ENCODE measurements around the gene RNF26.

RNF26 gene

DNA sequence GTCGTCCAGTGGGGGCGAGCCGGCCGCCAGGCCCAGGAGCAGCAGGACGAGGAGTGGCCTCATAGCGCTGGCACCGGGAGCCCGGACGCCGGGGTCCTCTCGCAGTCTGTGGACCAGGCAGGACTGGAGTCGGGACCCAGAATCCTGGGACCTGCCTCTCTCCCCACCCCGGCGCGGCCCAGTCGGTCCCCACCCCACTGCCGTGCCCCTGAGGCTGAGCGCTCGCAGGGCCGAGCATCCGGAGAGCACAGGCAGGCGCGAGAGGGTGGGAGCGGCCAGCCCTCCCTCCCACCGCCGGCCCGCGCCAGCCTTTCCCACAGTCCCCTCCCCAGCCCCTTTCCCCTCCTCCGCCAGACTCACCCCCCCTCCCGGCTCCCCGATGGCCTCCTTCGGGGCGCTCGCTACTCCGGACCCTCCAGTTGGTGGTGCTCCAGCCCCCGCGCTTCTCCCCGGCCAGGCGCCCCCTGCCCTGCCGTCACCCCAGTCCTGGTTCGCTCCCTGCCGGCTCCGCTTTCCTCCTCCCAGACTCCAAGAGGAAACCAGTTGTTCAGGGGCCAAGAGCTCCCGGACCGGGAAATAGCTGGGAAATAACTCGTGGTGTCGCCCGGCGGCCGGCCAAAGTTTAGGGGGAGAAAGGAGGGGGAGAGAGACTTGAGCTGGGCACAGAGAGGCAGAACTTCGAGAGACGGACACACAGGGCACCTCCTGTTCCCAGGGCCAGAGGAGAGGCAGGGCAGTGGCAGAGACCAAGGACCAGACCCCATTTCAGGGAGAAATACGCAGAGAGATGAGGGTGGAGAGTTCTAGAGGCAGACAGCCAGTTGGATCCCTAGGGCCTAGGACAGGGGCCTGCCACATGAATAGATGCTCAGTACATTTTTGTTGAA is 6.3 kb downstream of the RNF26 start, which contains the start of gene C1QTNF5:
C1QTNF5 (minus strand) TSS at position 549 of the 887 bp plus-strand sequence; CDS start at position 63, 486 bp downstream.
- H3K4me3 ChIP-seq (ENCODE audit: low read length) = peak within 1 kb of the TSS; percentile 71
- DNase-seq (ENCODE audit: low read depth) = peak; percentile 84
- TF ChIP-seq, protein P1, sequence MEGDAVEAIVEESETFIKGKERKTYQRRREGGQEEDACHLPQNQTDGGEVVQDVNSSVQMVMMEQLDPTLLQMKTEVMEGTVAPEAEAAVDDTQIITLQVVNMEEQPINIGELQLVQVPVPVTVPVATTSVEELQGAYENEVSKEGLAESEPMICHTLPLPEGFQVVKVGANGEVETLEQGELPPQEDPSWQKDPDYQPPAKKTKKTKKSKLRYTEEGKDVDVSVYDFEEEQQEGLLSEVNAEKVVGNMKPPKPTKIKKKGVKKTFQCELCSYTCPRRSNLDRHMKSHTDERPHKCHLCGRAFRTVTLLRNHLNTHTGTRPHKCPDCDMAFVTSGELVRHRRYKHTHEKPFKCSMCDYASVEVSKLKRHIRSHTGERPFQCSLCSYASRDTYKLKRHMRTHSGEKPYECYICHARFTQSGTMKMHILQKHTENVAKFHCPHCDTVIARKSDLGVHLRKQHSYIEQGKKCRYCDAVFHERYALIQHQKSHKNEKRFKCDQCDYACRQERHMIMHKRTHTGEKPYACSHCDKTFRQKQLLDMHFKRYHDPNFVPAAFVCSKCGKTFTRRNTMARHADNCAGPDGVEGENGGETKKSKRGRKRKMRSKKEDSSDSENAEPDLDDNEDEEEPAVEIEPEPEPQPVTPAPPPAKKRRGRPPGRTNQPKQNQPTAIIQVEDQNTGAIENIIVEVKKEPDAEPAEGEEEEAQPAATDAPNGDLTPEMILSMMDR (conservative IDR thresholded peaks at IDR 0.05; ENCODE audit: low read length) = no peak; the same call in 1 of the 2 replicates

DNA sequence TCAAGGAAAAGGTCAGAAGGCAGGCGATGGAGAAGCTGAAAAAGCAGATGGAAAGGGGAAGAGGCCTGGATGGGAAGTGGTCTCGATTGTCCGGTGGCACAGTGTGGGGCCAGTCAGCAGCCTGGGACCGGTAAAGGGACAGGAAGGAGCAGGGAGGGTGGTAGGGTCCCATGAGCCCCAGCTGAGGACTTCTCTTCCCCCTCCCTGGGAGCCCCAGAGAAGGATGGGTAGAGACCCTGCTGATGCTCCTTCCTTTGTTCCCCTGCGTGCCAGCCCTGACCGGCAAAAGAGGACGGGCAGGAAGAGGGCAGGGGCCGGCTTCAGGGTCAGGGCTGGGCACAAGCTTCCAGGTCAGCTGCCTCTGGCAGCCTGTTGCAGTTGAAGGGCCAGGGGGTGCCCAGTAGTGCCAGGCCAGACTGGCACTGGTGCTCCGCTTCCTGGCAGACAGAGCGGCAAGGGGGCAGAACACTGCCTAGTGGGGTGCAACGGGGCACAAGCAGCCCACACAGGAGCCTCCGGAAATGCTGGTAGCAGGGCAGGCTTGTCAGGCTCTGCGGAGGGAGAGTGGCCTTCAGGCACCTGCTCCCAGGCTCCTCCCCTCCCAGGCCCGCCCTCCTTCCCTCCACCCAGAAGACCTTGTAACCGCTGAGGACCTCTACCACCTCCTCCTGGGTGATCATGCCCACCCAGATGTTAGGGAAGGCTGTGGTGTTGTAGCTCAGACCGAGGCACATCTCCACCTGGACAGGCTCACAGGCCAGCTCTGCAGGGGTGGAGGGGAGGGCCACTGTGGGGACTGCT is 7.1 kb downstream of the RNF26 start:
- peak overlapping the region; percentile 71 for H3K4me3 ChIP-seq (ENCODE audit: low read length)
- TF ChIP-seq, protein P1 (conservative IDR thresholded peaks at IDR 0.05; ENCODE audit: low read length) = no peak

DNA sequence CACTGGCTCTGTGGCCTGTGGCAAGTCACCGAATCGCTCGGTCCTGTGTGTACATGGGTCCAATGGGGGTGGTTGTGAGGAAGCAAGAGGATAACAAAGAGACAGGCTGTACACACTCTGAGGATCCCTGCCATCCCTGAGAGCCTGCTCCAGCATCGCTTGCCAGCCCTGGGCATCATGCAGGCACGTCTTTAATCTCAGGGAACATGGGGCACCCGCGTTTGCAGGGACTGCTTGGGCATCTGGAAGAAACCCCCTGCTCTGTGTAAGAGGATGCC is 7.6 kb downstream of the RNF26 start:
- no peak overlapping the region for H3K4me3 ChIP-seq (ENCODE audit: low read length)
- TF ChIP-seq, protein P1 (conservative IDR thresholded peaks at IDR 0.05; ENCODE audit: low read length) = no peak
- no peak for DNase-seq (ENCODE audit: low read depth)

More for the DNA sequence above, 7.1 kb downstream of the RNF26 start:
- DNase-seq (ENCODE audit: low read depth) = no peak

DNA sequence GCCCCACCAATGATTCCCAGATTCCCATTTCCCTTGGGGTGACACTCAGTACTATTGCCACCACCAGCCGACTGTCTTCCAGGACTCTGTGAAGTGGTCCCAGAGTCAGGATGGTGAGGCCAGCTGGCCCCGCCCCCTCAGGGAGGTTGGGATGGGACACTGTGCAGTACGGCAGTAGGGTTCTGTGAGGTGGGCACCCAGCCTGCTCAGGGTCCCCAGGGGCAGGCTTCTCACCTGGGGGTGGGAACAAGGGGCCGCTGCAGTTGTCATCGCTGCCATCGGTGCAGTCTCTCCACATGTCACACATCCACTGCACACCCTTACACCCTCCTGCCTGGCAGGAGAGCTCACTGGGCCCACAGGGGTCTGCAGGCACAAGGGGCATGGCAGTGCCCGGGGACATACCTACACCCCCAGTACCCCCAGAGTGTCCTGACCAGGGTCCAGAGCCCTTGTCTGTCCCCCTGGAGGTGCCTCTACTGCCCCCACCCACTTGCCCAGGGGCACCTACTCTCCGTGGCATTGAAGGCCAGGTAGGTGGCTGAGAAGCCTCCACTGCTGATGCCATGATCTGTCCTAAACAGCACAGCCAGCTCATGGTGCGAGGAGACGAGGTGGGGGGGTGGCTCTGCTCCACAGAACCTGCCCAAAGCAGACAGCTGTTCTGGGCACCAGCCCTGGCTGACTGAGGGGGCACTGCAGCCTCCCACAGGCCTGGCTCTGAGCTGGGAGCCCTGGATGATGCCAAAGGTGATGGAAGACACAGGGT is 8.2 kb downstream of the RNF26 start:
- H3K4me3 ChIP-seq (ENCODE audit: low read length) = no peak overlapping the region
- no peak for DNase-seq (ENCODE audit: low read depth)
- TF ChIP-seq, protein P1 (conservative IDR thresholded peaks at IDR 0.05; ENCODE audit: low read length) = no peak

GRCh38 chr11:119343726-119344125 is 9.4 kb downstream of the RNF26 start:
- TF ChIP-seq, protein P1 (conservative IDR thresholded peaks at IDR 0.05; ENCODE audit: low read length) = no peak
- DNase-seq (ENCODE audit: low read depth) = no peak
- no peak overlapping the region for H3K4me3 ChIP-seq (ENCODE audit: low read length)

DNA sequence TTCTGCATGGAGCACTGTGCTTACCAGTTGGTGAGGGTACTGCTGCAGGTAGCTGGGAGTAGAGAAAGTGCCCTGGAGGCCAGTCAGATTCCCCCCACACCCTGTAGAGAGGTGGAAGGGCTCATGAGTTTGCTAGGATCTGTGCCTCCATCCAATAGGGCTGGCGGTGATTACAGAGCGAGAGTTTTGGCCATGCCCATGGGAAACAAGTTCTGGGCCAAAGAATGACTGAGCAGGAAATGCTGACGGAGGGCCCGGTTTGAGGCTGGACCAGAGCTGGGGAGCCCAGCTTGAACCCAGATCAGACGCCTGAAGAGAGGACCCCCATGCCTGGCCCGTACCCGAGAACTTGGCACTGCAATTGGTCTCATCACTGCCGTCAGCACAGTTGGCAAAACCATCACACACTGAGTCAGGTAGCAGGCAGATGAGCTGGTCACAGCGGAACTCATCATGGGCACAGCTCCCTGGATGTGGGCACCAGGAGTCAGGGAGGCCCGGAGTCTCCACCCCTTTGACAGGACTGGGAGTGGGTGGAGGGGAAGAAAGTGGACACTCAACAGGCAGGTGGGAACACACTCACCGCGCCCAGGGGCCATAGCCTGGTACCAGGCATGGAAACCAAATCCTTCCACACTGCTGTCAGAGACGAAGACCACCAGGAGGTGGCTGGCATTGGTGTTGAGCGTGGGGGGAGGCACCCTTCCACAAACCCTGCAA is 10.1 kb downstream of the RNF26 start:
- H3K4me3 ChIP-seq (ENCODE audit: low read length) = no peak overlapping the region
- TF ChIP-seq, protein P1 (conservative IDR thresholded peaks at IDR 0.05; ENCODE audit: low read length) = no peak
- no peak for DNase-seq (ENCODE audit: low read depth)
